K562 (cell line): Measurements from ENCODE around the gene SLX4IP. TPM values are rescaled to one million over a fixed set of nuclear protein-coding genes. Genes with fewer than 3 reads are reported as not detected.

ENCODE experiments used
- ATAC-seq: fragments of 200-7000 bp; cut with Tn5 transposase; 3 replicates; pipeline ENCODE4 v1.9.1; 2020; ENCODE audit warnings: moderate library complexity
- BruUV-seq: library from RNA; stranded (reverse); fragments of 400-500 nt; replicated peaks from 2 replicates; lab custom pipeline; 2021; lab: Mats Ljungman, UMichigan
- CTCF ChIA-PET: fragments of 300-600 bp; formaldehyde crosslinking; extraction: SDS; loops from one replicate; lab custom pipeline; 2021; ENCODE audit warnings: low intra/inter-chr PET ratio; lab: Yijun Ruan, JAX
- POLR2A ChIA-PET: fragments of 300-600, 350-650 bp; sonication (Branson Sonifier 250); formaldehyde crosslinking; extraction: SDS; loops from one replicate; lab custom pipeline; 2021; ENCODE audit warnings: antibody characterized with exemption, inconsistent platforms; lab: Yijun Ruan, JAX
- DNase-seq, 4 experiments: peaks; one replicate each; pipeline versions ENCODE4 v3.0.0 to v3.0.0-alpha.2; 2011 to 2018; ENCODE audit warnings: low spot score in 3 of 4, mixed read lengths in 3 of 4; ENCODE audit errors: extremely low read depth in 1 of 4
- FAIRE-seq: peaks from 2 replicates; lab custom pipeline; 2011; peaks lifted over from hg19 to GRCh38; lab: Jason Lieb, UNC
- H2AFZ ChIP-seq: 2 replicates; pipeline ENCODE4 v1.6.0; 2011; ENCODE audit warnings: low read depth, low read length, control low read depth, inconsistent platforms
- H3K27ac ChIP-seq: fragments of 200-600 bp; 3 replicates; pipeline ENCODE4 v1.8.0; 2011; ENCODE audit warnings: low read depth, mild to moderate bottlenecking, control low read depth, inconsistent platforms, low read length, moderate library complexity, mixed read lengths; ENCODE audit errors: extremely low read depth
- H3K27me3 ChIP-seq, 2 experiments: fragments of 300-600 bp in 1 of 2; 2 replicates in 1 of 2; 3 replicates in 1 of 2; pipeline versions ENCODE4 v1.6.0 to v1.8.0; 2011; ENCODE audit warnings: inconsistent platforms in 2 of 2, low read length in 2 of 2, mild to moderate bottlenecking in 1 of 2, mixed read lengths in 1 of 2, moderate library complexity in 1 of 2; ENCODE audit not compliant: control insufficient read depth in 2 of 2, insufficient read depth in 2 of 2
- H3K36me3 ChIP-seq: fragments of 300-600 bp; 3 replicates; pipeline ENCODE4 v1.8.0; 2011; ENCODE audit warnings: mild to moderate bottlenecking, low read length, inconsistent platforms; ENCODE audit not compliant: control insufficient read depth, insufficient read depth
- H3K4me1 ChIP-seq, 2 experiments: fragments of 200-600 bp in 1 of 2; replicated peaks in 1 of 2; 2 replicates in 1 of 2; 3 replicates in 1 of 2; pipeline versions ENCODE4 v1.5.1 to v1.8.0; 2011; ENCODE audit warnings: inconsistent platforms in 2 of 2, low read length in 2 of 2, mild to moderate bottlenecking in 1 of 2, mixed read lengths in 1 of 2, moderate library complexity in 1 of 2; ENCODE audit not compliant: control insufficient read depth in 2 of 2, insufficient read depth in 2 of 2
- H3K4me2 ChIP-seq: 2 replicates; pipeline ENCODE4 v1.6.1; 2011; ENCODE audit warnings: low read length, control low read depth, inconsistent platforms, mixed read lengths; ENCODE audit not compliant: insufficient read depth
- H3K4me3 ChIP-seq: fragments of 200-600 bp; sonication (generic), shearing (Covaris generic); 2 replicates; pipeline ENCODE4 v1.5.1; 2016; ENCODE audit warnings: control low read depth, inconsistent platforms
- H3K79me2 ChIP-seq: fragments of 200-600 bp; 3 replicates; pipeline ENCODE4 v1.8.0; 2011; ENCODE audit warnings: low read length, inconsistent platforms; ENCODE audit not compliant: control insufficient read depth, insufficient read depth
- H3K9ac ChIP-seq, 2 experiments: 2 replicates each; pipeline versions ENCODE4 v1.6.0 to v1.6.1; 2011; ENCODE audit warnings: low read depth in 2 of 2, low read length in 2 of 2, control low read depth in 1 of 2, inconsistent platforms in 1 of 2, mild to moderate bottlenecking in 1 of 2, mixed read lengths in 1 of 2; ENCODE audit not compliant: insufficient read depth in 1 of 2
- H3K9me1 ChIP-seq: one replicate; pipeline ENCODE4 v1.6.0; 2011; ENCODE audit warnings: inconsistent platforms, mild to moderate bottlenecking, low read length, moderate library complexity; ENCODE audit not compliant: control insufficient read depth, insufficient read depth
- H3K9me3 ChIP-seq: replicated peaks from 2 replicates; pipeline ENCODE4 v1.5.1; 2011; ENCODE audit warnings: low read depth, low read length, inconsistent platforms; ENCODE audit not compliant: control insufficient read depth, insufficient read depth
- H4K20me1 ChIP-seq: replicated peaks from 2 replicates; pipeline ENCODE4 v1.6.1; 2011; ENCODE audit warnings: low read length, inconsistent platforms, mixed read lengths; ENCODE audit not compliant: control insufficient read depth, insufficient read depth
- ATF1 ChIP-seq, 2 experiments: fragments of 450-650 bp in 1 of 2; IDR thresholded peaks; 2 replicates each; pipeline ENCODE4 v1.6.1; 2016; ENCODE audit warnings: missing compliant biosample characterization in 1 of 2, missing genetic modification characterization in 1 of 2
- BRF1 ChIP-seq: IDR thresholded peaks from 3 replicates; pipeline ENCODE4 v1.6.1; 2011; ENCODE audit warnings: borderline replicate concordance, mild to moderate bottlenecking; ENCODE audit not compliant: insufficient read length; ENCODE audit errors: extremely low read depth
- E2F1 ChIP-seq: sonication (generic); formaldehyde crosslinking; IDR thresholded peaks from 2 replicates; pipeline ENCODE4 v1.8.1; 2023; ENCODE audit warnings: mild to moderate bottlenecking, missing genetic modification reagents, moderate library complexity
- ELF1 ChIP-seq: fragments of 200-800 bp; sonication (Bioruptor generic); IDR thresholded peaks from 2 replicates; pipeline ENCODE4 v1.6.1; 2016; ENCODE audit warnings: missing genetic modification characterization, missing compliant biosample characterization
- ERF ChIP-seq: fragments of 450-650 bp; formaldehyde crosslinking; IDR thresholded peaks from 2 replicates; pipeline ENCODE4 v1.4.0; 2020; ENCODE audit warnings: mild to moderate bottlenecking, mixed read lengths
- GTF2A2 ChIP-seq: IDR thresholded peaks from 2 replicates; pipeline ENCODE4 v1.6.1; 2016; ENCODE audit warnings: mild to moderate bottlenecking, missing genetic modification characterization, missing compliant biosample characterization
- LARP7 ChIP-seq: fragments of 450-650 bp; IDR thresholded peaks from 2 replicates; pipeline ENCODE4 v1.6.1; 2016
- MAZ ChIP-seq, 2 experiments: fragments of 450-650 bp in 1 of 2; sonication (generic) in 1 of 2; formaldehyde crosslinking; IDR thresholded peaks in 1 of 2; conservative IDR thresholded peaks in 1 of 2; 2 replicates each; pipeline versions ENCODE4 v1.4.0 to v1.5.0; 2020; ENCODE audit warnings: mild to moderate bottlenecking in 1 of 2, missing genetic modification reagents in 1 of 2
- SMAD4 ChIP-seq: fragments of 250-450 bp; sonication (Bioruptor Pico); conservative IDR thresholded peaks from 2 replicates; pipeline ENCODE4 v1.8.0; 2021; ENCODE audit warnings: inconsistent platforms, mild to moderate bottlenecking, moderate library complexity
- ZFX ChIP-seq: sonication (generic); formaldehyde crosslinking; IDR thresholded peaks from 2 replicates; pipeline ENCODE4 v1.8.0; 2022; ENCODE audit warnings: mild to moderate bottlenecking, missing genetic modification reagents, moderate library complexity
- ZNF134 ChIP-seq: fragments of 250-450 bp; sonication (Bioruptor Pico); conservative IDR thresholded peaks from 2 replicates; pipeline ENCODE4 v1.4.0; 2020
- WGBS: fragments of 100-300 bp; shearing (Covaris generic); methylation state at CpG from one replicate; pipeline ENCODE4 v1.1.6; 2016; ENCODE audit warnings: low coverage, mixed read lengths; ENCODE audit not compliant: insufficient coverage; ENCODE audit errors: missing lambda C conversion rate; 5-methylcytosine and 5-hydroxymethylcytosine counted together
- in situ Hi-C: fragments of 300-500 bp; cut with MboI; formaldehyde crosslinking; loops from 4 replicates; pipeline ENCODE4 v1.15.0; 2018; ENCODE audit warnings: inconsistent platforms, mixed read lengths
- intact Hi-C: fragments of 100-400 bp; cut with micrococcal nuclease; formaldehyde crosslinking; loops from 2 replicates; pipeline ENCODE4 v1.14.2; 2022
- polyA plus RNA-seq, 8 experiments: library from polyadenylated mRNA; depleted of rRNA in 4 of 8; stranded (reverse) in 5 of 8; unstranded in 3 of 8; fragments of >200 nt; fragmentation: Nextera tagmentation in 2 of 8; fragmentation: Illumina TruSeq in 1 of 8; extraction: Ambion mirVana in 2 of 8; extraction: Trizol in 1 of 8; gene quantifications; 2 replicates each; pipeline versions ENCODE4 v1.2.1 to v1.2.3, GENCODE V29; 2011 to 2014; ENCODE audit warnings: inconsistent platforms in 1 of 8, missing spikeins in 1 of 8
- total RNA-seq, 7 experiments: library from RNA; depleted of rRNA in 6 of 7; stranded (reverse); fragments of >200 nt in 6 of 7; fragmentation: Illumina TruSeq in 2 of 7; extraction: Trizol in 2 of 7; gene quantifications; 2 replicates each; pipeline versions ENCODE4 v1.2.1 to v1.2.3, GENCODE V29; 2011 to 2021; ENCODE audit warnings: low replicate concordance in 1 of 7
- TF ChIP-seq, protein P1 (sequence below): sonication (generic); formaldehyde crosslinking; IDR thresholded peaks from 2 replicates; pipeline ENCODE4 v1.9.0; 2022; ENCODE audit warnings: mild to moderate bottlenecking, missing genetic modification reagents
- TF ChIP-seq, protein P2 (sequence below): sonication (generic); formaldehyde crosslinking; IDR thresholded peaks from 2 replicates; pipeline ENCODE4 v1.8.0; 2022; ENCODE audit warnings: mild to moderate bottlenecking, low read depth, missing genetic modification reagents

SLX4IP gene
- total and polyA plus RNA-seq, 9 of the 15 experiments (the other 6 are each of a cell fraction or from before 2014, with no cell fraction given) = 1.5 to 5.9 (median 3.5) TPM

DNA sequence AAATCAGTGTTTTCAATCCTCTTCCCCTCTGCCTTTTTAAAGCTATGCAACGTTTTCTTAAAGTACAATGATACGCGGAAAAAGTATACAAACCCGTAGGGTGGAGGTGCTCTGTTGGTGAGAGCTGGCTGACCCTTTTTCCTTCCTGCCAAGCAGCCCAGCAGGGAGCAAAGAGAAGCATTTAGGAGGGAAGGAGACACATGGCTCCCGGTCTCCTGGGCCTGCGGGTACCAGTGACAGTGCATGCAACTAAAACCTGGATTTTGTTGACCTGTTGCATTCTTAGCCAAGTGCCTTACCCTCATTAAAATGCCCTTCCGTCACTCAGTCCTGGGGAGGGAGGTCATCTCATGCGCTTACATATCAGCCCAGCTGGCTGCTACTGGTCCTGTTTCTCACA lies 87.2 kb downstream of the SLX4IP start:
- no peaks in the 10 kb centered on the region for H4K20me1 ChIP-seq
- H3K9me1 ChIP-seq = no peaks in the 10 kb centered on the region
- H3K9me3 ChIP-seq = no peaks in the 10 kb centered on the region
- H3K9ac ChIP-seq = no peak overlapping the region
- H3K27ac ChIP-seq = no peak overlapping the region
- no TSS peak for BruUV-seq
- in situ Hi-C loops = no loop called here
- intact Hi-C loops = no loop called here
- H3K4me1 ChIP-seq = no peaks in the 10 kb centered on the region; a peak in 2 of 5 replicates
- H2AFZ ChIP-seq = no peak overlapping the region
- H3K36me3 ChIP-seq = no peaks in the 10 kb centered on the region
- no peak for FAIRE-seq
- CTCF ChIA-PET = no interaction called here
- no peak for DNase-seq
- POLR2A ChIA-PET = no interaction called here
- TF ChIP-seq ATF1 (CRISPR knock-in tag; IDR thresholded peaks at IDR 0.05) (no peak), ATF1 (tag; IDR thresholded peaks at IDR 0.05) (no peak), GTF2A2 (tag) (no peak), SMAD4 (CRISPR knock-in tag) (no peak), BRF1 (no peak), ZFX (CRISPR knock-in tag) (no peak), MAZ (CRISPR knock-in tag; conservative IDR thresholded peaks at IDR 0.05 in 1 of 2, IDR thresholded peaks at IDR 0.05 in 1 of 2) (no peak), E2F1 (CRISPR knock-in tag) (no peak), ERF (no peak), ZNF134 (CRISPR knock-in tag) (no peak), ELF1 (tag) (no peak), LARP7 (no peak)
- TF ChIP-seq, protein P1, sequence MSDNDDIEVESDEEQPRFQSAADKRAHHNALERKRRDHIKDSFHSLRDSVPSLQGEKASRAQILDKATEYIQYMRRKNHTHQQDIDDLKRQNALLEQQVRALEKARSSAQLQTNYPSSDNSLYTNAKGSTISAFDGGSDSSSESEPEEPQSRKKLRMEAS = no peak
- TF ChIP-seq, protein P2, sequence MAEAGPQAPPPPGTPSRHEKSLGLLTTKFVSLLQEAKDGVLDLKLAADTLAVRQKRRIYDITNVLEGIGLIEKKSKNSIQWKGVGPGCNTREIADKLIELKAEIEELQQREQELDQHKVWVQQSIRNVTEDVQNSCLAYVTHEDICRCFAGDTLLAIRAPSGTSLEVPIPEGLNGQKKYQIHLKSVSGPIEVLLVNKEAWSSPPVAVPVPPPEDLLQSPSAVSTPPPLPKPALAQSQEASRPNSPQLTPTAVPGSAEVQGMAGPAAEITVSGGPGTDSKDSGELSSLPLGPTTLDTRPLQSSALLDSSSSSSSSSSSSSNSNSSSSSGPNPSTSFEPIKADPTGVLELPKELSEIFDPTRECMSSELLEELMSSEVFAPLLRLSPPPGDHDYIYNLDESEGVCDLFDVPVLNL (CRISPR knock-in tag) = no peak
- H3K4me2 ChIP-seq = no peak overlapping the region
- H3K4me3 ChIP-seq = no peak overlapping the region
- no peaks in the 10 kb centered on the region for H3K27me3 ChIP-seq
- WGBS = 66% methylated on average over 6 of the region's 8 CpGs
- no peak for ATAC-seq
- no peaks in the 10 kb centered on the region for H3K79me2 ChIP-seq
